ENCODE data around the gene STAT5B. TPM values are rescaled to one million over a fixed set of nuclear protein-coding genes. Genes with fewer than 3 reads are reported as not detected.

Gene STAT5B
- total RNA-seq, 1 experiment from 2014 or later = 7.1 TPM

DNA sequence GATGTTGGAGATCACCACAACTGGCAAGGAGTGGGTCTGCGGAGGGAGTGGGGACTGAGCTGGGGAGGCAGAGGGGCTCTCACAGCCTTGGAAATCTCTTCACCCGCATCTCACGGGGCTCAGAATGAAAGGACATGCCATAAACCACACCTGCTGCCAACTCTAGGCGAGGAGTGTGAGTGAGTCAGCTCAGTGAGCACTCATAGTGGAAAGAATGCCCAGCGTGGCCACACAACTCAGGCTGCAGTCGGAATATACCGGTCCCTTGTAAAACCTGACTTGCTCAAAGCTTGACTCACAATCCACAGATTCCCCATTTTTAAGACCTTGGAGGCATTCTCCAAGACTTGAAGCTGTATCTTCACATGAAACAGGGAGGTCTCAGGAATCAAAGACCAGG lies 48.8 kb upstream of the STAT5B start (continued):
- TF ChIP-seq, protein P1, sequence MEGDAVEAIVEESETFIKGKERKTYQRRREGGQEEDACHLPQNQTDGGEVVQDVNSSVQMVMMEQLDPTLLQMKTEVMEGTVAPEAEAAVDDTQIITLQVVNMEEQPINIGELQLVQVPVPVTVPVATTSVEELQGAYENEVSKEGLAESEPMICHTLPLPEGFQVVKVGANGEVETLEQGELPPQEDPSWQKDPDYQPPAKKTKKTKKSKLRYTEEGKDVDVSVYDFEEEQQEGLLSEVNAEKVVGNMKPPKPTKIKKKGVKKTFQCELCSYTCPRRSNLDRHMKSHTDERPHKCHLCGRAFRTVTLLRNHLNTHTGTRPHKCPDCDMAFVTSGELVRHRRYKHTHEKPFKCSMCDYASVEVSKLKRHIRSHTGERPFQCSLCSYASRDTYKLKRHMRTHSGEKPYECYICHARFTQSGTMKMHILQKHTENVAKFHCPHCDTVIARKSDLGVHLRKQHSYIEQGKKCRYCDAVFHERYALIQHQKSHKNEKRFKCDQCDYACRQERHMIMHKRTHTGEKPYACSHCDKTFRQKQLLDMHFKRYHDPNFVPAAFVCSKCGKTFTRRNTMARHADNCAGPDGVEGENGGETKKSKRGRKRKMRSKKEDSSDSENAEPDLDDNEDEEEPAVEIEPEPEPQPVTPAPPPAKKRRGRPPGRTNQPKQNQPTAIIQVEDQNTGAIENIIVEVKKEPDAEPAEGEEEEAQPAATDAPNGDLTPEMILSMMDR (IDR thresholded peaks at IDR 0.05 in 2 of 3, conservative IDR thresholded peaks at IDR 0.05 in 1 of 3; ENCODE audit: borderline replicate concordance in 1 of 3, insufficient read depth in 1 of 3, low read depth in 2 of 3, low read length in 2 of 3) = no peak
- TF ChIP-seq SIN3A (IDR thresholded peaks at IDR 0.05; ENCODE audit: low read depth) (no peak), RAD21 (IDR thresholded peaks at IDR 0.05; ENCODE audit: low read depth) (no peak)

- BruUV-seq (replicated peaks) = no TSS peak
- Histone ChIP-seq H3K79me2 (ENCODE audit: insufficient read depth, low read length) (no peaks in the 10 kb centered on the region), H3K27me3 (ENCODE audit: insufficient read depth, low read length) (no peaks in the 10 kb centered on the region), H3K27ac (ENCODE audit: low read depth, low read length) (no peak overlapping the region), H3K4me3 (replicated peaks in 1 of 2; ENCODE audit: low read depth in 1 of 2, low read length in 2 of 2) (no peak overlapping the region), H3K9me2 (ENCODE audit: insufficient read depth) (no peaks in the 10 kb centered on the region), H3K4me1 (ENCODE audit: control insufficient read depth in 1 of 2, insufficient read depth in 2 of 2, low read length in 2 of 2) (peaks cover 18 to 38% of the 10 kb centered on the region in 2 experiments), H2AFZ (ENCODE audit: low read depth, low read length, poor library complexity, severe bottlenecking) (no peak overlapping the region), H3K9me3 (ENCODE audit: control insufficient read depth in 1 of 2, insufficient read depth in 1 of 2, low read depth in 1 of 2, low read length in 2 of 2) (no peaks in the 10 kb centered on the region), H4K20me1 (ENCODE audit: insufficient read depth) (no peaks in the 10 kb centered on the region), H3K9ac (ENCODE audit: low read length) (no peak overlapping the region), H3K36me3 (ENCODE audit: control insufficient read depth in 1 of 2, insufficient read depth in 2 of 2, low read length in 2 of 2) (peaks cover 7 to 13% of the 10 kb centered on the region in 2 experiments; a peak in 3 of 4 replicates), H3K4me2 (ENCODE audit: low read length) (no peak overlapping the region)
- POLR2A ChIA-PET = no interaction called here
- DNase-seq (ENCODE audit: low read depth, low spot score) (no peak), ATAC-seq (no peak)
- no peak for TF ChIP-seq SP1 (IDR thresholded peaks at IDR 0.05; ENCODE audit: low read depth)
- TF ChIP-seq SIN3A (IDR thresholded peaks at IDR 0.05; ENCODE audit: low read depth) = no peak
- TF ChIP-seq, protein P2, sequence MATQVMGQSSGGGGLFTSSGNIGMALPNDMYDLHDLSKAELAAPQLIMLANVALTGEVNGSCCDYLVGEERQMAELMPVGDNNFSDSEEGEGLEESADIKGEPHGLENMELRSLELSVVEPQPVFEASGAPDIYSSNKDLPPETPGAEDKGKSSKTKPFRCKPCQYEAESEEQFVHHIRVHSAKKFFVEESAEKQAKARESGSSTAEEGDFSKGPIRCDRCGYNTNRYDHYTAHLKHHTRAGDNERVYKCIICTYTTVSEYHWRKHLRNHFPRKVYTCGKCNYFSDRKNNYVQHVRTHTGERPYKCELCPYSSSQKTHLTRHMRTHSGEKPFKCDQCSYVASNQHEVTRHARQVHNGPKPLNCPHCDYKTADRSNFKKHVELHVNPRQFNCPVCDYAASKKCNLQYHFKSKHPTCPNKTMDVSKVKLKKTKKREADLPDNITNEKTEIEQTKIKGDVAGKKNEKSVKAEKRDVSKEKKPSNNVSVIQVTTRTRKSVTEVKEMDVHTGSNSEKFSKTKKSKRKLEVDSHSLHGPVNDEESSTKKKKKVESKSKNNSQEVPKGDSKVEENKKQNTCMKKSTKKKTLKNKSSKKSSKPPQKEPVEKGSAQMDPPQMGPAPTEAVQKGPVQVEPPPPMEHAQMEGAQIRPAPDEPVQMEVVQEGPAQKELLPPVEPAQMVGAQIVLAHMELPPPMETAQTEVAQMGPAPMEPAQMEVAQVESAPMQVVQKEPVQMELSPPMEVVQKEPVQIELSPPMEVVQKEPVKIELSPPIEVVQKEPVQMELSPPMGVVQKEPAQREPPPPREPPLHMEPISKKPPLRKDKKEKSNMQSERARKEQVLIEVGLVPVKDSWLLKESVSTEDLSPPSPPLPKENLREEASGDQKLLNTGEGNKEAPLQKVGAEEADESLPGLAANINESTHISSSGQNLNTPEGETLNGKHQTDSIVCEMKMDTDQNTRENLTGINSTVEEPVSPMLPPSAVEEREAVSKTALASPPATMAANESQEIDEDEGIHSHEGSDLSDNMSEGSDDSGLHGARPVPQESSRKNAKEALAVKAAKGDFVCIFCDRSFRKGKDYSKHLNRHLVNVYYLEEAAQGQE (IDR thresholded peaks at IDR 0.05; ENCODE audit: low read depth) = no peak
- no peak for TF ChIP-seq CBX3 (IDR thresholded peaks at IDR 0.05; ENCODE audit: low read depth)
- no peak for TF ChIP-seq RAD21 (IDR thresholded peaks at IDR 0.05; ENCODE audit: low read depth)
- no peak for TF ChIP-seq SRF (IDR thresholded peaks at IDR 0.05; ENCODE audit: low read depth)
- no peak for TF ChIP-seq EGR1 (IDR thresholded peaks at IDR 0.05; ENCODE audit: low read depth)
- no peak for TF ChIP-seq ZNF274 (IDR thresholded peaks at IDR 0.05; ENCODE audit: low read depth, low read length)
- no peak for TF ChIP-seq POLR2AphosphoS5 (IDR thresholded peaks at IDR 0.05; ENCODE audit: low read depth, low read length)
- TF ChIP-seq ZFX (IDR thresholded peaks at IDR 0.05) = no peak
- no peak for TF ChIP-seq ATF3 (IDR thresholded peaks at IDR 0.05)
- intact Hi-C loops (cut with micrococcal nuclease) = loop anchor here (1.0 to 2.0 kb wide), 3 partner anchors 83 to 204 kb away; no protein-coding TSS in a partner anchor
- CTCF ChIA-PET = interaction anchor here (0.7 to 5.9 kb wide), 10 partner anchors 65 to 231 kb away, joined by 3 to 33 read pairs (median 4); partner anchors contain the start of gene STAT3
- RAD21 ChIA-PET (ENCODE audit: low non-redundant PET in 1 of 2, low total read pairs in 2 of 2, uncharacterized antibody in 2 of 2, unreplicated experiment in 2 of 2) = interaction anchor here in 1 of 2 experiments (0.6 kb wide), 1 partner anchor 83 kb away, joined by 3 read pairs; no protein-coding TSS in a partner anchor
Measured at GRCh38 chr17:42323268-42323773, 47.1 kb upstream of the STAT5B start.

Data from HCT116 (cell line).